Measurements from ENCODE around the gene SYCE3. TPM values are rescaled to one million over a fixed set of nuclear protein-coding genes. Genes with fewer than 3 reads are reported as not detected.
"Not testable (repeated sequence)": the region's sequence is repeated elsewhere in the genome, so short reads cannot be mapped to it uniquely, and the experiment has no call there.

The SYCE3 gene
- total RNA-seq, 2 donors from 2014 or later: not detected

GRCh38 chr22:50521710-50522109 is 41.0 kb downstream of the SYCE3 start:
- H3K9ac ChIP-seq (ENCODE audit: low read depth in 2 of 2, low read length in 2 of 2): no peak overlapping the region
- H3K9me3 ChIP-seq: no peaks in the 10 kb centered on the region
- peaks cover 15% of the 10 kb centered on the region for H3K36me3 ChIP-seq
- DNase-seq: no peak
- H3K27me3 ChIP-seq: no peaks in the 10 kb centered on the region
- H3K4me3 ChIP-seq: no peak overlapping the region
- intact Hi-C loops (cut with DNase I): loop anchor here (5.0 kb wide), 1 partner anchor 41 kb away; the partner anchor contains the start of gene SYCE3
- H3K27ac ChIP-seq: no peak overlapping the region
- TF ChIP-seq, protein P1, sequence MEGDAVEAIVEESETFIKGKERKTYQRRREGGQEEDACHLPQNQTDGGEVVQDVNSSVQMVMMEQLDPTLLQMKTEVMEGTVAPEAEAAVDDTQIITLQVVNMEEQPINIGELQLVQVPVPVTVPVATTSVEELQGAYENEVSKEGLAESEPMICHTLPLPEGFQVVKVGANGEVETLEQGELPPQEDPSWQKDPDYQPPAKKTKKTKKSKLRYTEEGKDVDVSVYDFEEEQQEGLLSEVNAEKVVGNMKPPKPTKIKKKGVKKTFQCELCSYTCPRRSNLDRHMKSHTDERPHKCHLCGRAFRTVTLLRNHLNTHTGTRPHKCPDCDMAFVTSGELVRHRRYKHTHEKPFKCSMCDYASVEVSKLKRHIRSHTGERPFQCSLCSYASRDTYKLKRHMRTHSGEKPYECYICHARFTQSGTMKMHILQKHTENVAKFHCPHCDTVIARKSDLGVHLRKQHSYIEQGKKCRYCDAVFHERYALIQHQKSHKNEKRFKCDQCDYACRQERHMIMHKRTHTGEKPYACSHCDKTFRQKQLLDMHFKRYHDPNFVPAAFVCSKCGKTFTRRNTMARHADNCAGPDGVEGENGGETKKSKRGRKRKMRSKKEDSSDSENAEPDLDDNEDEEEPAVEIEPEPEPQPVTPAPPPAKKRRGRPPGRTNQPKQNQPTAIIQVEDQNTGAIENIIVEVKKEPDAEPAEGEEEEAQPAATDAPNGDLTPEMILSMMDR (IDR thresholded peaks at IDR 0.05): no peak
- peaks cover 10% of the 10 kb centered on the region for H3K4me1 ChIP-seq

DNA sequence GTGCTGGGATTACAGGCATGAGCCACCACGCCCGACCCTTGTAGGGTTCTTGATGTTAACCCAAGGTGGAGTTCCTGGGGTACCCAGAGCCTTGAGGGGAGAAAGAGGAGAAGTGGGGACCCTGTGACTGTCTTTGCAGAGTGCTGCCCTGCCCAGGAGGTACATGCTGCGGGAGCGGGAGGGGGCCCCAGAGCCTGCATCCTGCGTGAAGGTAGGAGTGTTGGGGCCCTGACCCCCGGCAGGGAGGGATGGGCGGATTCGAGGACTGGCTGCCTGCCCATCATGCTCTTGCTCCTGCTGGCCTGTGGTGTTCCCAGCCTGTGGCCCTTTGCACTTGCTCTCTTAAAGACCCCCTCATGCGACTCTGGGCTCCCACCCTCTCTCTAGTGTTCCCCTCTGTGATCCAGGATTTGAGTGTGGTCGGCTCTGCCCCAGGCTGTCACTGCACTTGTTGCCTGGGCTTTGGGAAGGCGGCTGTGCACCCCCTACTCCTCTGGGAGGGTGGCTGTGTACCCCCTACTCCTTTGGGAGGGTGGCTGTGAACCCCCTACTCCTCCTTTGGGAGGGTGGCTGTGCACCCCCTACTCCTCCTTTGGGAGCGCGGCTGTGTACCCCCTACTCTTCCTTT is 41.8 kb downstream of the SYCE3 start:
- H3K27me3 ChIP-seq: no peaks in the 10 kb centered on the region
- peaks cover 15% of the 10 kb centered on the region for H3K36me3 ChIP-seq
- no peak overlapping the region for H3K4me3 ChIP-seq
- H3K27ac ChIP-seq: no peak overlapping the region
- no peak overlapping the region for H3K9ac ChIP-seq (ENCODE audit: low read depth in 2 of 2, low read length in 2 of 2)
- peaks cover 10% of the 10 kb centered on the region for H3K4me1 ChIP-seq
- no peaks in the 10 kb centered on the region for H3K9me3 ChIP-seq
- intact Hi-C loops (cut with DNase I): loop anchor here (5.0 kb wide), 1 partner anchor 41 kb away; the partner anchor contains the start of gene SYCE3
- TF ChIP-seq, protein P1 (IDR thresholded peaks at IDR 0.05): no peak
- no peak for DNase-seq

DNA sequence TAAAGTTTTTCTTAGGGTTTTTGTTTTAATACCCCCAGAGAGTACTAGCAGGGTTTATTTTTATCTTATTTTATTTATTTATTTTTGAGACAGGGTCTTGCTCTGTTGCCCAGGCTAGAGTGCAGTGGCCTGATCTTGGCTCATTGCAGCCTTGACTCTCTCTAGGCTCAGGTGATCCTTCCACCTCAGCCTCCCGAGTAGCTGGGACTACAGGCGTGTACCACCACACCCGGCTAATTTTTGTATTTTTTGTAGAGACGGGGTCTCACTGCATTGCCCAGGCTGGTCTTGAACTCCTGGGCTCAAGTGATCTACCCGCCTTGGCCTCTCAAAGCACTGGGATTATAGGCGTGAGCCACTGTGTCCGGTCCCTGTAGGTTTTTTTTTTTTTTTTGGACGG is 42.5 kb downstream of the SYCE3 start:
- Histone ChIP-seq H3K4me1 (peaks cover 10% of the 10 kb centered on the region), H3K36me3 (peaks cover 15% of the 10 kb centered on the region)
- intact Hi-C loops (cut with DNase I): loop anchor here (5.0 kb wide), 1 partner anchor 42 kb away; the partner anchor contains the start of gene SYCE3
- H3K27ac ChIP-seq; H3K9ac ChIP-seq (ENCODE audit: low read depth in 2 of 2, low read length in 2 of 2); H3K4me3 ChIP-seq; DNase-seq; H3K27me3 ChIP-seq; H3K9me3 ChIP-seq: not testable (repeated sequence)

DNA sequence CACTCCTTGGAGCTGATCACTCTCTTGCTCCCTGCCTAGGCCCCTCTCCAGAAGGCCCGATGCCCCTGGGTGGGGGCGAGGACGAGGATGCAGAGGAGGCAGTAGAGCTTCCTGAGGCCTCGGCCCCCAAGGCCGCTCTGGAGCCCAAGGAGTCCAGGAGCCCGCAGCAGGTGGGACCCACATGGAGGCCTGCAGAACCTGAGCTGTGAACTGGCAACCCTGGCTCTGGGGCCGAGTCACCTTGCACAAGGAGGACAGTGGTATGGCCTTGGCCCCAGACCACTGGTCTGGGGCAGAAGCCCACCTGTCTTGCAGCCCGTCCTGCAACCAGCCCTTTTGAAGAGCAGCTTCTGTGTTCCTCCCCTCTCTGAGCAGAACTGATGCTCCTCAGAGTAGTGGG is 43.6 kb downstream of the SYCE3 start:
- Histone ChIP-seq H3K27ac (no peak overlapping the region), H3K9ac (ENCODE audit: low read depth in 2 of 2, low read length in 2 of 2) (no peak overlapping the region), H3K4me1 (peaks cover 7% of the 10 kb centered on the region), H3K27me3 (no peaks in the 10 kb centered on the region), H3K36me3 (peaks cover 15% of the 10 kb centered on the region), H3K4me3 (no peak overlapping the region), H3K9me3 (no peaks in the 10 kb centered on the region)
- no peak for DNase-seq
- TF ChIP-seq, protein P1 (IDR thresholded peaks at IDR 0.05): no peak
- intact Hi-C loops (cut with DNase I): no loop called here

- DNase-seq: no peak
- Histone ChIP-seq H3K4me3 (no peak overlapping the region), H3K27ac (no peak overlapping the region), H3K27me3 (no peaks in the 10 kb centered on the region), H3K4me1 (peaks cover 2% of the 10 kb centered on the region), H3K9ac (ENCODE audit: low read depth in 2 of 2, low read length in 2 of 2) (no peak overlapping the region), H3K9me3 (no peaks in the 10 kb centered on the region), H3K36me3 (peaks cover 14% of the 10 kb centered on the region)
- TF ChIP-seq, protein P1 (IDR thresholded peaks at IDR 0.05): no peak
- intact Hi-C loops (cut with DNase I): no loop called here
Observed at GRCh38 chr22:50518606-50519005, 44.1 kb downstream of the SYCE3 start.

DNA sequence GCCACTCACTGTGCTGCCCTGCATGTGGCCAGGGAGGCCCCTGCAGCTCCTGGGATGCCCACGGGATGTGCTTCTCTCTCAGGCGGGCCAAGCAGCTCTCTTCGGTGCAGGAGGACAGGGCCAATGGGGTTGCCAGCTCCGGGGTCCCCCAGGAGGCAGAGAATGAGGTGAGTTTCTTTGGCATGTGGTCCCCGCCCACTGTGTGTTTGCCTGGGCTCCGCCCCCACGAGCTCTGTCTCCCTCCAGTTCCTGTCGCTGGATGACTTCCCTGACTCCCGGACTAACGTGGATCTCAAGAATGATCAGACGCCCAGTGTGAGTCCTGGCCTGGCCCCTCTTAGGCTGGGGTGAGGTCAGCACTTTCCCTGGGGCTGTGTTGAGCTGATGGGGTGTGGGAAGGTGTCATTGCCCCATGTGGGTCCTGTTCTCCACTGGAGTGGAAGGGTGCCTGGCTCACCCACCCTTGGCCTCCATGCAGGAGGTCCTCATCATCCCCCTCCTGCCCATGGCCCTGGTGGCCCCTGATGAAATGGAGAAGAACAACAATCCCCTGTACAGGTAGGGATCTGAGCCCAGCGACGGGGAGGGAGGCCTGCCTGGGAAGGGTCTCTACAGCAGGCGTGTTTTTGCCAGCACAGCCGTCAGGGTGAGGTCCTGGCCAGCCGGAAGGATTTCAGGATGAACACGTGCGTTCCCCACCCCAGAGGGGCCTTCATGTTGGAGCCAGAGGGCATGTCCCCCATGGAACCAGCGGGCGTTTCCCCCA is 45.0 kb downstream of the SYCE3 start:
- no peaks in the 10 kb centered on the region for H3K9me3 ChIP-seq
- DNase-seq: no peak
- TF ChIP-seq, protein P1 (IDR thresholded peaks at IDR 0.05): no peak
- H3K4me3 ChIP-seq: no peak overlapping the region
- H3K36me3 ChIP-seq: peaks cover 5% of the 10 kb centered on the region
- no peaks in the 10 kb centered on the region for H3K4me1 ChIP-seq
- H3K27me3 ChIP-seq: no peaks in the 10 kb centered on the region
- intact Hi-C loops (cut with DNase I): no loop called here
- no peak overlapping the region for H3K9ac ChIP-seq (ENCODE audit: low read depth in 2 of 2, low read length in 2 of 2)
- H3K27ac ChIP-seq: no peak overlapping the region

Measured in colonic mucosa (tissue), 4 donors.